Measurements from ENCODE around the gene GOLGA3. TPM values are rescaled to one million over a fixed set of nuclear protein-coding genes. Genes with fewer than 3 reads are reported as not detected.

Gene GOLGA3
- total and polyA plus RNA-seq, 4 donors: 5.0 to 43.0 (median 15.8) TPM

- no peak overlapping the region for H3K4me3 ChIP-seq (ENCODE audit: low read depth in 1 of 3, low read length in 3 of 3)
- H3K36me3 ChIP-seq (ENCODE audit: control insufficient read depth in 4 of 4, insufficient read depth in 3 of 4, low read depth in 1 of 4, low read length in 3 of 4): peaks cover 30 to 76% (median 35%) of the 10 kb centered on the region in 4 donors
- H3K4me1 ChIP-seq (ENCODE audit: control insufficient read depth in 4 of 4, insufficient read depth in 4 of 4, low read length in 3 of 4): no peaks in the 10 kb centered on the region
- no peaks in the 10 kb centered on the region for H3K9me3 ChIP-seq (ENCODE audit: control insufficient read depth in 4 of 4, low read length in 3 of 4)
- no peak for DNase-seq (ENCODE audit: low spot score)
- WGBS: 96% methylated on average over 12 of the region's 12 CpGs
- TF ChIP-seq, protein P1, sequence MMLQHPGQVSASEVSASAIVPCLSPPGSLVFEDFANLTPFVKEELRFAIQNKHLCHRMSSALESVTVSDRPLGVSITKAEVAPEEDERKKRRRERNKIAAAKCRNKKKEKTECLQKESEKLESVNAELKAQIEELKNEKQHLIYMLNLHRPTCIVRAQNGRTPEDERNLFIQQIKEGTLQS (IDR thresholded peaks at IDR 0.05): no peak
- no peak for TF ChIP-seq HNF4G (IDR thresholded peaks at IDR 0.05)
- no peak for TF ChIP-seq NR2F2 (IDR thresholded peaks at IDR 0.05)
- TF ChIP-seq, protein P2, sequence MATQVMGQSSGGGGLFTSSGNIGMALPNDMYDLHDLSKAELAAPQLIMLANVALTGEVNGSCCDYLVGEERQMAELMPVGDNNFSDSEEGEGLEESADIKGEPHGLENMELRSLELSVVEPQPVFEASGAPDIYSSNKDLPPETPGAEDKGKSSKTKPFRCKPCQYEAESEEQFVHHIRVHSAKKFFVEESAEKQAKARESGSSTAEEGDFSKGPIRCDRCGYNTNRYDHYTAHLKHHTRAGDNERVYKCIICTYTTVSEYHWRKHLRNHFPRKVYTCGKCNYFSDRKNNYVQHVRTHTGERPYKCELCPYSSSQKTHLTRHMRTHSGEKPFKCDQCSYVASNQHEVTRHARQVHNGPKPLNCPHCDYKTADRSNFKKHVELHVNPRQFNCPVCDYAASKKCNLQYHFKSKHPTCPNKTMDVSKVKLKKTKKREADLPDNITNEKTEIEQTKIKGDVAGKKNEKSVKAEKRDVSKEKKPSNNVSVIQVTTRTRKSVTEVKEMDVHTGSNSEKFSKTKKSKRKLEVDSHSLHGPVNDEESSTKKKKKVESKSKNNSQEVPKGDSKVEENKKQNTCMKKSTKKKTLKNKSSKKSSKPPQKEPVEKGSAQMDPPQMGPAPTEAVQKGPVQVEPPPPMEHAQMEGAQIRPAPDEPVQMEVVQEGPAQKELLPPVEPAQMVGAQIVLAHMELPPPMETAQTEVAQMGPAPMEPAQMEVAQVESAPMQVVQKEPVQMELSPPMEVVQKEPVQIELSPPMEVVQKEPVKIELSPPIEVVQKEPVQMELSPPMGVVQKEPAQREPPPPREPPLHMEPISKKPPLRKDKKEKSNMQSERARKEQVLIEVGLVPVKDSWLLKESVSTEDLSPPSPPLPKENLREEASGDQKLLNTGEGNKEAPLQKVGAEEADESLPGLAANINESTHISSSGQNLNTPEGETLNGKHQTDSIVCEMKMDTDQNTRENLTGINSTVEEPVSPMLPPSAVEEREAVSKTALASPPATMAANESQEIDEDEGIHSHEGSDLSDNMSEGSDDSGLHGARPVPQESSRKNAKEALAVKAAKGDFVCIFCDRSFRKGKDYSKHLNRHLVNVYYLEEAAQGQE (IDR thresholded peaks at IDR 0.05): no peak
- H3K27ac ChIP-seq (ENCODE audit: low read depth in 1 of 2, low read length in 2 of 2): no peak overlapping the region
- H3K27me3 ChIP-seq (ENCODE audit: control insufficient read depth in 4 of 4, insufficient read depth in 4 of 4, low read length in 3 of 4): no peaks in the 10 kb centered on the region
- H3K9ac ChIP-seq (ENCODE audit: low read depth in 1 of 2, low read length in 2 of 2): no peak overlapping the region
Observed at GRCh38 chr12:132852496-132852895, 23.8 kb upstream of the GOLGA3 start.

GRCh38 chr12:132851465-132851864 is 22.8 kb upstream of the GOLGA3 start:
- TF ChIP-seq, protein P2 (IDR thresholded peaks at IDR 0.05): no peak
- TF ChIP-seq FOXA1 (IDR thresholded peaks at IDR 0.05): no peak
- TF ChIP-seq TAF1 (conservative IDR thresholded peaks at IDR 0.05): no peak
- TF ChIP-seq FOXA2 (IDR thresholded peaks at IDR 0.05): no peak
- no peak for TF ChIP-seq HNF4G (IDR thresholded peaks at IDR 0.05)
- no peak for TF ChIP-seq NR2F2 (IDR thresholded peaks at IDR 0.05)
- TF ChIP-seq YY1 (IDR thresholded peaks at IDR 0.05): no peak
- peaks cover 31 to 75% (median 39%) of the 10 kb centered on the region in 4 donors for H3K36me3 ChIP-seq (ENCODE audit: control insufficient read depth in 4 of 4, insufficient read depth in 3 of 4, low read depth in 1 of 4, low read length in 3 of 4)
- no peak for DNase-seq (ENCODE audit: low spot score)
- no peaks in the 10 kb centered on the region for H3K27me3 ChIP-seq (ENCODE audit: control insufficient read depth in 4 of 4, insufficient read depth in 4 of 4, low read length in 3 of 4)
- WGBS: 96% methylated on average over 25 of the region's 25 CpGs
- no peak overlapping the region for H3K9ac ChIP-seq (ENCODE audit: low read depth in 1 of 2, low read length in 2 of 2)
- no peaks in the 10 kb centered on the region for H3K9me3 ChIP-seq (ENCODE audit: control insufficient read depth in 4 of 4, low read length in 3 of 4)
- H3K4me3 ChIP-seq (ENCODE audit: low read depth in 1 of 3, low read length in 3 of 3): no peak overlapping the region
- H3K27ac ChIP-seq (ENCODE audit: low read depth in 1 of 2, low read length in 2 of 2): no peak overlapping the region
- no peaks in the 10 kb centered on the region for H3K4me1 ChIP-seq (ENCODE audit: control insufficient read depth in 4 of 4, insufficient read depth in 4 of 4, low read length in 3 of 4)

DNA sequence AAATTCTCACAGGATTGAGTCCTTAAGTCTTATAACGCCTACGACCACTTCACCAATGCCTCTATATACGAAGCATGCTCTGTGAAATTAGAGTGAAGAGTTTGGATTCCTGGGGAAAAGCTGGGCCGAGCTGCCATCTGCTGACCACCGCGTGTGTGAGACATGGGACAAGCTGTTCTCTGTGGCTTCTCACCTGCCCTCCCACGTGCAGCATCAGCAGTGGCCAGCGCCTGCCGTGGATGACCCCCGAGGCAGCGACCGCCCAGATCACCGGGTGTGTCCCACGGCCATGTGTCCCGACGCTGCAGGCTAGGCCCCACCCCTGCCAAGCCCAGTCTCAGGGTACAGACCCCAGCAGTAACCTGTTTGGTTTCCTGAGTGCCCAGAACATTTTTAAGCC is 21.6 kb upstream of the GOLGA3 start:
- WGBS: 90% methylated on average over 16 of the region's 16 CpGs

More for the DNA sequence above, 21.6 kb upstream of the GOLGA3 start:
- no peaks in the 10 kb centered on the region for H3K27me3 ChIP-seq (ENCODE audit: control insufficient read depth in 4 of 4, insufficient read depth in 4 of 4, low read length in 3 of 4)
- no peaks in the 10 kb centered on the region for H3K4me1 ChIP-seq (ENCODE audit: control insufficient read depth in 4 of 4, insufficient read depth in 4 of 4, low read length in 3 of 4)
- H3K9ac ChIP-seq (ENCODE audit: low read depth in 1 of 2, low read length in 2 of 2): no peak overlapping the region
- H3K9me3 ChIP-seq (ENCODE audit: control insufficient read depth in 4 of 4, low read length in 3 of 4): no peaks in the 10 kb centered on the region
- TF ChIP-seq, protein P3, sequence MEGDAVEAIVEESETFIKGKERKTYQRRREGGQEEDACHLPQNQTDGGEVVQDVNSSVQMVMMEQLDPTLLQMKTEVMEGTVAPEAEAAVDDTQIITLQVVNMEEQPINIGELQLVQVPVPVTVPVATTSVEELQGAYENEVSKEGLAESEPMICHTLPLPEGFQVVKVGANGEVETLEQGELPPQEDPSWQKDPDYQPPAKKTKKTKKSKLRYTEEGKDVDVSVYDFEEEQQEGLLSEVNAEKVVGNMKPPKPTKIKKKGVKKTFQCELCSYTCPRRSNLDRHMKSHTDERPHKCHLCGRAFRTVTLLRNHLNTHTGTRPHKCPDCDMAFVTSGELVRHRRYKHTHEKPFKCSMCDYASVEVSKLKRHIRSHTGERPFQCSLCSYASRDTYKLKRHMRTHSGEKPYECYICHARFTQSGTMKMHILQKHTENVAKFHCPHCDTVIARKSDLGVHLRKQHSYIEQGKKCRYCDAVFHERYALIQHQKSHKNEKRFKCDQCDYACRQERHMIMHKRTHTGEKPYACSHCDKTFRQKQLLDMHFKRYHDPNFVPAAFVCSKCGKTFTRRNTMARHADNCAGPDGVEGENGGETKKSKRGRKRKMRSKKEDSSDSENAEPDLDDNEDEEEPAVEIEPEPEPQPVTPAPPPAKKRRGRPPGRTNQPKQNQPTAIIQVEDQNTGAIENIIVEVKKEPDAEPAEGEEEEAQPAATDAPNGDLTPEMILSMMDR (IDR thresholded peaks at IDR 0.05; ENCODE audit: low read depth, low read length, missing input control): no peak
- no peak for TF ChIP-seq RXRA (IDR thresholded peaks at IDR 0.05)
- no peak for TF ChIP-seq FOXA2 (IDR thresholded peaks at IDR 0.05)
- no peak for TF ChIP-seq JUND (IDR thresholded peaks at IDR 0.05)
- no peak for TF ChIP-seq EGR1 (IDR thresholded peaks at IDR 0.05; ENCODE audit: low read depth in 2 of 2)
- TF ChIP-seq, protein P2 (IDR thresholded peaks at IDR 0.05): no peak
- no peak for TF ChIP-seq NR2F2 (IDR thresholded peaks at IDR 0.05)
- no peak for TF ChIP-seq GABPA (IDR thresholded peaks at IDR 0.05 in 1 of 2, conservative IDR thresholded peaks at IDR 0.05 in 1 of 2)
- TF ChIP-seq, protein P4, sequence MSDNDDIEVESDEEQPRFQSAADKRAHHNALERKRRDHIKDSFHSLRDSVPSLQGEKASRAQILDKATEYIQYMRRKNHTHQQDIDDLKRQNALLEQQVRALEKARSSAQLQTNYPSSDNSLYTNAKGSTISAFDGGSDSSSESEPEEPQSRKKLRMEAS (IDR thresholded peaks at IDR 0.05): no peak
- TF ChIP-seq TAF1 (conservative IDR thresholded peaks at IDR 0.05): no peak
- TF ChIP-seq FOXA1 (IDR thresholded peaks at IDR 0.05): no peak
- peaks cover 22 to 71% (median 36%) of the 10 kb centered on the region in 4 donors for H3K36me3 ChIP-seq (ENCODE audit: control insufficient read depth in 4 of 4, insufficient read depth in 3 of 4, low read depth in 1 of 4, low read length in 3 of 4)
- DNase-seq (ENCODE audit: low spot score): no peak
- H3K4me3 ChIP-seq (ENCODE audit: low read depth in 1 of 3, low read length in 3 of 3): no peak overlapping the region
- no peak overlapping the region for H3K27ac ChIP-seq (ENCODE audit: low read depth in 1 of 2, low read length in 2 of 2)
